GM18505 (cell line): ENCODE data around the gene DMBT1.

ENCODE experiments used
- ATAC-seq: cut with Tn5 transposase; IDR thresholded peaks from one replicate; pipeline ENCODE4 v1.9.1; 2021; ENCODE audit not compliant: unreplicated experiment
- POLR2A ChIP-seq: IDR thresholded peaks from 4 replicates; pipeline ENCODE4 v1.6.1; 2011; ENCODE audit warnings: borderline replicate concordance; ENCODE audit not compliant: insufficient read depth, insufficient read length; ENCODE audit errors: extremely low read depth

The DMBT1 gene

GRCh38 chr10:122531939-122532338 lies 28.6 kb upstream of the DMBT1 start:
- TF ChIP-seq POLR2A, result no peak
- no peak for ATAC-seq

- TF ChIP-seq POLR2A, result no peak
- ATAC-seq, result no peak
Observed at GRCh38 chr10:122532601-122533296, 27.8 kb upstream of the DMBT1 start.

- TF ChIP-seq POLR2A, result no peak
- ATAC-seq, result no peak
Observed at GRCh38 chr10:122537545-122537944, 23.0 kb upstream of the DMBT1 start.

- ATAC-seq, result no peak
- no peak for TF ChIP-seq POLR2A
Observed at GRCh38 chr10:122541541-122542002, 19.0 kb upstream of the DMBT1 start.

- TF ChIP-seq POLR2A, result no peak
- ATAC-seq, result no peak
Observed at GRCh38 chr10:122543676-122544445, 16.7 kb upstream of the DMBT1 start.

- ATAC-seq, result no peak
- TF ChIP-seq POLR2A, result no peak
Observed at GRCh38 chr10:122544493-122544892, 16.1 kb upstream of the DMBT1 start.

GRCh38 chr10:122546242-122546641 lies 14.3 kb upstream of the DMBT1 start:
- no peak for ATAC-seq
- TF ChIP-seq POLR2A, result no peak

GRCh38 chr10:122548407-122549085 lies 12.0 kb upstream of the DMBT1 start:
- no peak for TF ChIP-seq POLR2A
- no peak for ATAC-seq

GRCh38 chr10:122549636-122550035 lies 10.9 kb upstream of the DMBT1 start:
- no peak for ATAC-seq
- TF ChIP-seq POLR2A, result no peak

GRCh38 chr10:122550427-122550826 lies 10.1 kb upstream of the DMBT1 start:
- TF ChIP-seq POLR2A, result no peak
- no peak for ATAC-seq

GRCh38 chr10:122550983-122551382 lies 9.6 kb upstream of the DMBT1 start:
- no peak for TF ChIP-seq POLR2A

GRCh38 chr10:122551450-122551849 lies 9.1 kb upstream of the DMBT1 start:
- TF ChIP-seq POLR2A, result no peak
- ATAC-seq, result no peak

More at GRCh38 chr10:122550983-122551382, 9.6 kb upstream of the DMBT1 start:
- ATAC-seq, result no peak

- ATAC-seq, result no peak
- TF ChIP-seq POLR2A, result no peak
Observed at GRCh38 chr10:122553341-122553740, 7.2 kb upstream of the DMBT1 start.
